Uterus (tissue), 4 donors: Measurements from ENCODE around the gene CLASP2. TPM values are rescaled to one million over a fixed set of nuclear protein-coding genes. Genes with fewer than 3 reads are reported as not detected.
"Not testable (repeated sequence)": the region's sequence is repeated elsewhere in the genome, so short reads cannot be mapped to it uniquely, and the experiment has no call there.

Source experiments
- DNase-seq, 2 donors: peaks; one replicate each; pipeline ENCODE4 v3.0.0-alpha.2; 2019 to 2020
- H3K27ac ChIP-seq, 2 donors: fragments of 200-600 bp; sonication (generic); 1 replicate in 1 of 2; 2 replicates in 1 of 2; pipeline ENCODE4 v1.5.1; 2016 to 2018
- H3K27me3 ChIP-seq, 2 donors: fragments of 200-600 bp; sonication (generic); one replicate each; pipeline ENCODE4 v1.5.1; 2018 to 2019; ENCODE audit warnings: control low read depth in 1 of 2
- H3K36me3 ChIP-seq, 2 donors: fragments of 200-600 bp; sonication (generic); one replicate each; pipeline ENCODE4 v1.5.1; 2019; ENCODE audit warnings: control low read depth in 1 of 2
- H3K4me1 ChIP-seq, 2 donors: fragments of 200-600 bp; sonication (generic); one replicate each; pipeline ENCODE4 v1.5.1; 2018 to 2019; ENCODE audit warnings: control low read depth in 1 of 2
- H3K4me3 ChIP-seq, 2 donors: fragments of 200-600 bp; sonication (generic); 1 replicate in 1 of 2; 2 replicates in 1 of 2; pipeline ENCODE4 v1.5.1; 2018 to 2019; ENCODE audit warnings: mild to moderate bottlenecking in 1 of 2
- H3K9me3 ChIP-seq, 2 donors: fragments of 200-600 bp; sonication (generic); one replicate each; pipeline ENCODE4 v1.5.1; 2019; ENCODE audit warnings: control low read depth in 1 of 2
- CTCF ChIP-seq, 4 experiments: fragments of 200-600 bp in 2 of 4; fragments of 450-650 bp in 2 of 4; sonication (generic) in 2 of 4; IDR thresholded peaks; one replicate each; pipeline ENCODE4 v1.5.1; 2016 to 2019; ENCODE audit warnings: antibody characterized with exemption in 4 of 4, mild to moderate bottlenecking in 2 of 4, moderate library complexity in 1 of 4
- POLR2A ChIP-seq, 2 donors: fragments of 450-650 bp; IDR thresholded peaks; one replicate each; pipeline ENCODE4 v1.6.1; 2016; ENCODE audit warnings: antibody characterized with exemption in 2 of 2, mild to moderate bottlenecking in 1 of 2, moderate library complexity in 1 of 2
- intact Hi-C: fragments of 100-400 bp; cut with DNase I; formaldehyde crosslinking; loops from one replicate; pipeline ENCODE4 v1.15.1; 2023; ENCODE audit warnings: low total_unique reads
- small RNA-seq: library from RNA; depleted of rRNA; stranded (forward); fragments of <200 nt; gene quantifications from one replicate; pipeline ENCODE3, GENCODE V24; 2016
- total RNA-seq, 4 donors: library from RNA; depleted of rRNA in 3 of 4; stranded (reverse); fragments of >200 nt in 3 of 4; gene quantifications; one replicate each; pipeline versions ENCODE4 v1.1.0 to v1.2.4, GENCODE V29; 2014 to 2023
- donor health status: DM: yes; HTN: yes; CAD: no.

CLASP2 gene
- total RNA-seq, 4 donors from 2014 or later: 34.1 to 159 (median 76.2) TPM

- Histone ChIP-seq H3K9me3 (no peaks in the 10 kb centered on the region), H3K4me3 (no peak overlapping the region), H3K36me3 (no peaks in the 10 kb centered on the region), H3K4me1 (no peaks in the 10 kb centered on the region), H3K27me3 (no peaks in the 10 kb centered on the region), H3K27ac (no peak overlapping the region)
- no peak for TF ChIP-seq POLR2A (IDR thresholded peaks at IDR 0.05)
- intact Hi-C loops: no loop called here
- DNase-seq: no peak
These were observed 264.7 kb downstream of the CLASP2 start for GRCh38 chr3:33453331-33453761.

- H3K9me3 ChIP-seq, H3K4me1 ChIP-seq, H3K36me3 ChIP-seq, H3K4me3 ChIP-seq, DNase-seq, H3K27ac ChIP-seq, intact Hi-C loops, H3K27me3 ChIP-seq: not testable (repeated sequence)
These were observed 266.1 kb downstream of the CLASP2 start for GRCh38 chr3:33451994-33452393.

- no peak for TF ChIP-seq POLR2A (IDR thresholded peaks at IDR 0.05)
- TF ChIP-seq CTCF (IDR thresholded peaks at IDR 0.05): no peak
These were observed 270.1 kb downstream of the CLASP2 start for GRCh38 chr3:33447958-33448357.

GRCh38 chr3:33447256-33447625 lies 270.8 kb downstream of the CLASP2 start:
- H3K4me3 ChIP-seq, H3K27ac ChIP-seq, H3K27me3 ChIP-seq, intact Hi-C loops, DNase-seq, H3K4me1 ChIP-seq, H3K36me3 ChIP-seq, H3K9me3 ChIP-seq: not testable (repeated sequence)

More at GRCh38 chr3:33447958-33448357, 270.1 kb downstream of the CLASP2 start:
- no peak overlapping the region for H3K27ac ChIP-seq
- H3K9me3 ChIP-seq: no peaks in the 10 kb centered on the region
- H3K4me3 ChIP-seq: no peak overlapping the region
- no peaks in the 10 kb centered on the region for H3K4me1 ChIP-seq
- no peaks in the 10 kb centered on the region for H3K27me3 ChIP-seq
- no peak for DNase-seq
- intact Hi-C loops: no loop called here
- no peaks in the 10 kb centered on the region for H3K36me3 ChIP-seq

Small RNA genes within 50 kb of the gene (small RNA-seq; reads per million reads assigned to genes)
- not detected for gene COX6CP10
- not detected for gene RNA5SP128

Other genes starting within 250 kb of the CLASP2 start
- gene PDCD6IP, start 80.4 kb upstream of the CLASP2 start, total RNA-seq: 100 to 1,000 TPM in 3 of 4 donors, 10 to 100 TPM in 1; 74.3 to 317 (median 164) TPM